Adrenal gland (tissue), 12 donors: ENCODE data around the gene JPH3. TPM values are rescaled to one million over a fixed set of nuclear protein-coding genes. Genes with fewer than 3 reads are reported as not detected.

Source experiments
- DNase-seq, 7 donors: peaks; one replicate each; pipeline ENCODE4 v3.0.0-alpha.2; 2019 to 2020
- H3K27ac ChIP-seq, 5 donors: fragments of 200-600 bp; sonication (generic) in 4 of 5; 1 replicate in 3 of 5; 2 replicates in 2 of 5; pipeline versions ENCODE4 v1.5.1 to v1.8.0; 2016 to 2020; ENCODE audit warnings: mild to moderate bottlenecking in 1 of 5
- H3K27me3 ChIP-seq: fragments of 200-600 bp; 2 replicates; pipeline ENCODE4 v1.8.0; 2021
- H3K36me3 ChIP-seq, 2 donors: fragments of 200-600 bp; replicated peaks in 1 of 2; 1 replicate in 1 of 2; 2 replicates in 1 of 2; pipeline versions ENCODE4 v1.5.1 to v1.8.0; 2018 to 2022
- H3K4me1 ChIP-seq, 2 donors: fragments of 200-600 bp; replicated peaks in 1 of 2; 1 replicate in 1 of 2; 2 replicates in 1 of 2; pipeline versions ENCODE4 v1.5.1 to v1.8.0; 2018 to 2021
- H3K4me3 ChIP-seq, 4 donors: fragments of 200-600 bp; sonication (generic) in 3 of 4; one replicate each; pipeline ENCODE4 v1.5.1; 2016 to 2018
- H3K9me3 ChIP-seq, 3 donors: fragments of 200-600 bp; sonication (generic) in 1 of 3; replicated peaks in 1 of 3; 1 replicate in 2 of 3; 2 replicates in 1 of 3; pipeline versions ENCODE4 v1.5.1 to v1.8.0; 2016 to 2021
- POLR2A ChIP-seq, 2 donors: fragments of 450-650 bp; IDR thresholded peaks; one replicate each; pipeline ENCODE4 v1.6.1; 2017; ENCODE audit warnings: antibody characterized with exemption in 2 of 2, mild to moderate bottlenecking in 2 of 2, moderate library complexity in 1 of 2
- WGBS, 4 donors: extraction: QIAGEN DNeasy Blood & Tissue Kit in 2 of 4; methylation state at CpG; one replicate each; pipeline versions ENCODE4 v1.1.5 to v1.1.7; 2013 to 2017; 5-methylcytosine and 5-hydroxymethylcytosine counted together
- intact Hi-C, 2 donors: fragments of 100-400 bp; cut with DNase I; formaldehyde crosslinking; loops; one replicate each; pipeline versions ENCODE4 v1.14.1 to v1.15.0; 2022 to 2023
- polyA plus RNA-seq, 3 donors: library from polyadenylated mRNA; stranded (reverse); fragments of 200-250 nt in 2 of 3; fragments of 350-450 nt in 1 of 3; fragmentation: Illumina TruSeq in 1 of 3; extraction: RNeasy Lipid Tissue Mini Kit (QIAGEN cat#74804) in 1 of 3; gene quantifications; one replicate each; pipeline ENCODE4 v1.2.3, GENCODE V29; 2013 to 2014
- total RNA-seq, 9 donors: library from RNA; depleted of rRNA in 4 of 9; stranded (reverse); fragments of >200 nt in 4 of 9; fragments of 120-200 nt in 1 of 9; fragmentation: NEBNext Ultra II Directional in 1 of 9; extraction: Animal tissue kit (Norgen Biotek cat#: 25700) in 1 of 9; gene quantifications; one replicate each; pipeline versions ENCODE4 v1.1.0 to v1.2.4, GENCODE V29; 2013 to 2023
- TF ChIP-seq, protein P1 (sequence below), 6 experiments: fragments of 450-650 bp in 4 of 6; fragments of 200-600 bp in 2 of 6; sonication (generic) in 1 of 6; IDR thresholded peaks; 1 replicate in 5 of 6; 2 replicates in 1 of 6; pipeline versions ENCODE4 v1.5.1 to v1.8.0; 2016 to 2021; ENCODE audit warnings: antibody characterized with exemption in 6 of 6, mild to moderate bottlenecking in 2 of 6, moderate library complexity in 1 of 6
- donor health status: healthy with polysubstance abuse.
- donor health status: Bipolar disorder and iron deficiency.
- donor health status: DM: yes; HTN: yes; CAD: no.
- donor health status: DM: no; HTN: no; CAD: no.
- donor health status: DM: no; HTN: no; CAD: no.
- donor health status: DM: yes; HTN: yes; CAD: no.

JPH3 gene
- total and polyA plus RNA-seq, 12 donors: 0.10 to 3.7 (median 0.71) TPM; not detected in 1

DNA sequence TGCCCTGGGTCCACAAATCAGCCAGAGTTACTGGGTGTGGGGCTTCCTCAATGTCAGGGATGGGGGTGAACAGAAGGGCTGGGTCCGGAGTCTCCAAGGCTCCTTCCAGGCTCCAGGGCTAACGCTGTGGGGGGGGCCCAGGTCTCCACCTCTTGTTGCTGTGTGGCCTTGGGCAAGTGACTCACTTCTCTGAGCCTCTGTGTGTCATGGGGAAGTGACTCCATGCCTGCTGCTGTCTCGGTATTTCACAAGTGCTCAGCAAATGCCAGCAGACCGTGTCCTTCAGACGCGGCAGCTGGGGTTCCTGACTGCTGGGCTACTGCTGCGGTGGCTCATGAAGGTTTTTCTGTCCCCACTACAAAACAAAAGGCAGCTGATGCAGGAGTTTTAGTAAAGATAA, 26.6 kb downstream of the JPH3 start:
- Histone ChIP-seq H3K4me1 (peaks cover 4 to 5% of the 10 kb centered on the region in 2 donors), H3K27ac (peak overlapping the region in 2 of 5 donors; percentile 24 to 62), H3K36me3 (no peaks in the 10 kb centered on the region), H3K27me3 (no peaks in the 10 kb centered on the region), H3K9me3 (no peaks in the 10 kb centered on the region), H3K4me3 (no peak overlapping the region)
- DNase-seq: peak; percentile 83 to 97 (median 95)
- TF ChIP-seq POLR2A (IDR thresholded peaks at IDR 0.05): peak in 1 of 2 donors; percentile 41
- TF ChIP-seq, protein P1, sequence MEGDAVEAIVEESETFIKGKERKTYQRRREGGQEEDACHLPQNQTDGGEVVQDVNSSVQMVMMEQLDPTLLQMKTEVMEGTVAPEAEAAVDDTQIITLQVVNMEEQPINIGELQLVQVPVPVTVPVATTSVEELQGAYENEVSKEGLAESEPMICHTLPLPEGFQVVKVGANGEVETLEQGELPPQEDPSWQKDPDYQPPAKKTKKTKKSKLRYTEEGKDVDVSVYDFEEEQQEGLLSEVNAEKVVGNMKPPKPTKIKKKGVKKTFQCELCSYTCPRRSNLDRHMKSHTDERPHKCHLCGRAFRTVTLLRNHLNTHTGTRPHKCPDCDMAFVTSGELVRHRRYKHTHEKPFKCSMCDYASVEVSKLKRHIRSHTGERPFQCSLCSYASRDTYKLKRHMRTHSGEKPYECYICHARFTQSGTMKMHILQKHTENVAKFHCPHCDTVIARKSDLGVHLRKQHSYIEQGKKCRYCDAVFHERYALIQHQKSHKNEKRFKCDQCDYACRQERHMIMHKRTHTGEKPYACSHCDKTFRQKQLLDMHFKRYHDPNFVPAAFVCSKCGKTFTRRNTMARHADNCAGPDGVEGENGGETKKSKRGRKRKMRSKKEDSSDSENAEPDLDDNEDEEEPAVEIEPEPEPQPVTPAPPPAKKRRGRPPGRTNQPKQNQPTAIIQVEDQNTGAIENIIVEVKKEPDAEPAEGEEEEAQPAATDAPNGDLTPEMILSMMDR (IDR thresholded peaks at IDR 0.05): no peak
- intact Hi-C loops: no loop called here
- 30 to 39% (median 32%) methylated on average over 4 to 7 of the region's 7 CpGs for WGBS, 4 donors

DNA sequence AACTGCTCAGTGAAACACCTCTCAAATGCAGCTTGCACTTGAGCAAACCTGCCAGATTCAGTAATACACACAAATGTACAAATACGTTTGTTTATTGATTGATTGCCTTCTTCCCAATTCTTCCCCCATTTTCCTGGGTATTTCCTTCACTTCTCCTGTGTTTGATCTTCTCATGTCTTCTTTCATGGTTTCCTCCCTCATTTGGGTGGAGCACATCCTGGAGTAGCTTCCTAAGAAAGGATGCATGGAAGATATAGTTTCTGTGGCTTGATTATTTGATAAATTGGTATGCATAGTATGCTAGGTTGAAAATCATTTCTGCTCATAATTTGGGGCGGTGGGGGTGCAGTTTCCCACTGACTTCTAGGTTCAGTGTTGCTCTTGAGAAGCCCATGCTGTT, 28.8 kb downstream of the JPH3 start:
- Histone ChIP-seq H3K27me3 (no peaks in the 10 kb centered on the region), H3K36me3 (no peaks in the 10 kb centered on the region), H3K4me1 (peaks cover 10 to 11% of the 10 kb centered on the region in 2 donors), H3K4me3 (no peak overlapping the region), H3K9me3 (no peaks in the 10 kb centered on the region), H3K27ac (no peak overlapping the region)
- WGBS, 4 donors: 64 to 71% (median 70%) methylated on average over 2 of the region's 2 CpGs
- TF ChIP-seq, protein P1 (IDR thresholded peaks at IDR 0.05): no peak
- TF ChIP-seq POLR2A (IDR thresholded peaks at IDR 0.05): no peak
- no peak for DNase-seq
- intact Hi-C loops: loop anchor here (10.0 kb wide), 2 partner anchors 206 to 316 kb away; partner anchors contain the start of gene C16orf95 (in 1 of the 2)

DNA sequence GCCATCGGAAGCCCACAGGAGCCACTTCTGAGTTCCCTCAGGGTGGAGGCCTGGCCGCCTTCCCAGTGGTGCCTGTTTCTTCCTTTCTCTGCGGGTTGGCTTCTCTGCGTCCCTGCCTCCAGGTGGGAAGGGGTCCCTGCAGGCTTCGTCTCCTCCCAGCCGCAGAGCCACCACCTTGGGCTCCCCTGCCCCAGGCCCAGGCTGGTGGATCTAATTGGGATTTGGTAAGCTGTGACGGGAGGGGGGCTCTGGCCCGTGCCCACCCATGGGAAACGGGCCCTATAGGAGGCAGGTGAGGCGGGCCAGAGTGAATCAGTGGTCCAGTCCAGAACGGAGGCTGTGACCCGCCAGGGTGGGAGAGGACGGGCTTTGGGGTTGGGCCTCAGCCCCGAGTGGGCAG, 32.1 kb downstream of the JPH3 start:
- Histone ChIP-seq H3K27ac (no peak overlapping the region), H3K4me1 (peaks cover 7 to 13% of the 10 kb centered on the region in 2 donors), H3K36me3 (no peaks in the 10 kb centered on the region), H3K9me3 (no peaks in the 10 kb centered on the region), H3K4me3 (no peak overlapping the region), H3K27me3 (no peaks in the 10 kb centered on the region)
- no peak for DNase-seq
- WGBS, 4 donors: 84 to 91% (median 85%) methylated on average over 10 to 14 of the region's 14 CpGs
- TF ChIP-seq POLR2A (IDR thresholded peaks at IDR 0.05): no peak
- TF ChIP-seq, protein P1 (IDR thresholded peaks at IDR 0.05): no peak
- intact Hi-C loops: loop anchor here (2.0 to 10.0 kb wide), 3 partner anchors 46 to 320 kb away; partner anchors contain the start of gene C16orf95 (in 1 of the 2)

DNA sequence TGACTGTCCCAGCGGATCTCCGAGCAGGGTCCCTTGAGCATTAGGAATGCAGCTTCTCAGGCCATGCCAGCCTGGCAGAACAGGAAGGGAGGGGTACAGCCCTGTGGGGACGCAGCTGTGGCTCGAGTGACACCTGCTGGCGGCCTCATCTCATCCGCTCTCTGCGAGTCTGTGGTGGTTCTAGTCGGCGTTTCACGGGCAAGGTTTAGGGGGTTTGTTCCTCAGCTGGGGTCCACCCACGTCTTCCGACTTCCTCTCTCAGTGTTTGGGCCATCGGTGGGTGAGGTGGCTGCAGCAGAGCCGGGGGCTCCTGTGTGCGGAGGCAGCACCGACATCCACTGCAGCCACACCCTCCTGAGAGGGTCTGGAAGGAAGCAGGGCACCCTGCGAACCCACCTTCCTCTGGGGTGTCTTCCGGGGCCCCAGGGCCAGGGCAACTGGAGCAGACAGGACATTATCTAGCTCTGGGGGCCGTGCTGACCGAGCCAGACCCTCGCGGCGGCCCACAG, 33.3 kb downstream of the JPH3 start:
- intact Hi-C loops: loop anchor here (2.0 to 10.0 kb wide), 6 partner anchors 47 to 321 kb away; partner anchors contain the start of gene C16orf95 (in 1 of the 2)
- H3K27me3 ChIP-seq: no peaks in the 10 kb centered on the region
- H3K4me1 ChIP-seq: peaks cover 5 to 12% of the 10 kb centered on the region in 2 donors
- no peaks in the 10 kb centered on the region for H3K36me3 ChIP-seq
- no peak overlapping the region for H3K27ac ChIP-seq
- TF ChIP-seq, protein P1 (IDR thresholded peaks at IDR 0.05): peak; percentile 40 to 70 (median 60)
- no peak for TF ChIP-seq POLR2A (IDR thresholded peaks at IDR 0.05)
- WGBS, 4 donors: 6 to 20% (median 14%) methylated on average over 11 to 23 of the region's 23 CpGs
- no peaks in the 10 kb centered on the region for H3K9me3 ChIP-seq
- H3K4me3 ChIP-seq: peak overlapping the region in 1 of 4 donors; percentile 36
- peak; percentile 69 to 81 (median 73) for DNase-seq
